Ishikawa (cell line): Measurements from ENCODE around the gene GRID1.

Source experiments
- REST ChIP-seq: IDR thresholded peaks from 2 replicates; pipeline ENCODE4 v1.6.1; 2012; ENCODE audit warnings: low read depth, mild to moderate bottlenecking
- TCF12 ChIP-seq: IDR thresholded peaks from 2 replicates; pipeline ENCODE4 v1.6.1; 2012; ENCODE audit warnings: low read depth

- TF ChIP-seq REST (no peak), TCF12 (no peak)
Observed at GRCh38 chr10:86003201-86003621, 363.4 kb downstream of the GRID1 start.
